Pancreas (tissue), 10 donors: ENCODE measurements around the gene RNF14. TPM values are rescaled to one million over a fixed set of nuclear protein-coding genes. Genes with fewer than 3 reads are reported as not detected.

Experiments used
- ATAC-seq, 4 donors: fragments of 200-7000 bp; cut with Tn5 transposase; one replicate each; pipeline versions ENCODE4 v1.8.0 to v1.9.1; 2020; ENCODE audit warnings: mild to moderate bottlenecking in 4 of 4, moderate library complexity in 4 of 4
- DNase-seq, 6 donors: peaks; one replicate each; pipeline ENCODE4 v3.0.0-alpha.2; 2020
- FAIRE-seq: peaks from 2 replicates; lab custom pipeline; 2012; peaks lifted over from hg19 to GRCh38; lab: Jason Lieb, UNC
- H3K27ac ChIP-seq, 4 donors: fragments of 200-600 bp; sonication (generic); 1 replicate in 3 of 4; 2 replicates in 1 of 4; pipeline versions ENCODE4 v1.5.0 to v1.8.0; 2020
- H3K27me3 ChIP-seq, 4 donors: fragments of 200-600 bp; one replicate each; pipeline ENCODE4 v1.8.0; 2021
- H3K36me3 ChIP-seq, 3 donors: fragments of 200-600 bp; sonication (generic) in 1 of 3; one replicate each; pipeline versions ENCODE4 v1.5.0 to v1.8.0; 2020 to 2021
- H3K4me1 ChIP-seq, 3 donors: fragments of 200-600 bp; one replicate each; pipeline ENCODE4 v1.8.0; 2021
- H3K4me3 ChIP-seq, 4 donors: fragments of 200-600 bp; sonication (generic) in 2 of 4; one replicate each; pipeline versions ENCODE4 v1.5.0 to v1.8.0; 2020 to 2021
- H3K9me3 ChIP-seq, 4 donors: fragments of 200-600 bp; one replicate each; pipeline ENCODE4 v1.8.0; 2021
- CTCF ChIP-seq, 4 donors: fragments of 200-600 bp; sonication (generic) in 3 of 4; IDR thresholded peaks; one replicate each; pipeline versions ENCODE4 v1.5.0 to v1.8.0; 2021; ENCODE audit warnings: antibody characterized with exemption in 4 of 4
- WGBS, 2 donors: extraction: QIAGEN DNeasy Blood & Tissue Kit; methylation state at CpG; one replicate each; pipeline ENCODE4 v1.1.7; 2013; 5-methylcytosine and 5-hydroxymethylcytosine counted together
- intact Hi-C, 3 donors: fragments of 100-400 bp; cut with DNase I; formaldehyde crosslinking; loops; one replicate each; pipeline versions ENCODE4 v1.11.1 to v1.14.2; 2022
- polyA plus RNA-seq, 2 donors: library from polyadenylated mRNA; stranded (reverse); fragments of 200-250 nt; gene quantifications; one replicate each; pipeline ENCODE4 v1.2.3, GENCODE V29; 2013
- total RNA-seq, 6 donors: library from RNA; stranded (reverse); fragmentation: NEBNext Ultra II Directional in 4 of 6; extraction: Animal tissue kit (Norgen Biotek cat#: 25700) in 4 of 6; gene quantifications; one replicate each; pipeline versions ENCODE4 v1.2.1 to v1.2.4, GENCODE V29; 2021 to 2023
- donor health status: healthy with polysubstance abuse.
- donor health status: DM: no; HTN: no; CAD: no; lungs with moderate emphysema.
- donor health status: DM: no; HTN: no; CAD: no.
- donor health status: control.
- donor health status: control.
- donor health status: Bipolar disorder and iron deficiency.
- donor health status: DM: yes; HTN: yes; CAD: no.
- donor health status: DM: no; HTN: no; CAD: no.
- donor health status: DM: no; HTN: no; CAD: no.
- donor health status: DM: yes; HTN: yes; CAD: no.

Gene RNF14
- total and polyA plus RNA-seq, 8 donors = 7.8 to 30.4 (median 19.8) TPM

- H3K27ac ChIP-seq = peak overlapping the region in 1 of 4 donors; percentile 17
- 49 to 62% methylated on average over 6 of the region's 6 CpGs for WGBS, 2 donors
These were observed 28.1 kb upstream of the RNF14 start for GRCh38 chr5:141940695-141941271.

GRCh38 chr5:141941307-141941706, 27.6 kb upstream of the RNF14 start:
- Histone ChIP-seq H3K4me1 (no peaks in the 10 kb centered on the region), H3K36me3 (peaks cover 0 to 29% (median 21%) of the 10 kb centered on the region in 3 donors), H3K27me3 (no peaks in the 10 kb centered on the region), H3K27ac (peak overlapping the region in 2 of 4 donors; percentile 18 to 28), H3K4me3 (no peak overlapping the region), H3K9me3 (no peaks in the 10 kb centered on the region)
- DNase-seq (no peak), FAIRE-seq (no peak), ATAC-seq (peak in 3 of 4 donors; percentile 11 to 50 (median 40))
- 75 to 78% methylated on average over 6 of the region's 6 CpGs for WGBS, 2 donors
- TF ChIP-seq CTCF (IDR thresholded peaks at IDR 0.05) = no peak
- intact Hi-C loops = loop anchor here in 1 of 3 donors (10.0 kb wide), 1 partner anchor 57 kb away; no protein-coding TSS in a partner anchor

More at GRCh38 chr5:141940695-141941271, 28.1 kb upstream of the RNF14 start:
- H3K9me3 ChIP-seq = no peaks in the 10 kb centered on the region
- no peaks in the 10 kb centered on the region for H3K4me1 ChIP-seq
- no peak overlapping the region for H3K4me3 ChIP-seq
- ATAC-seq = peak in 3 of 4 donors; percentile 46 to 81 (median 64)
- H3K36me3 ChIP-seq = peaks cover 0 to 29% (median 24%) of the 10 kb centered on the region in 3 donors
- TF ChIP-seq CTCF (IDR thresholded peaks at IDR 0.05) = no peak
- DNase-seq = no peak
- intact Hi-C loops = loop anchor here in 1 of 3 donors (10.0 kb wide), 1 partner anchor 56 kb away; no protein-coding TSS in a partner anchor
- no peak for FAIRE-seq
- no peaks in the 10 kb centered on the region for H3K27me3 ChIP-seq

- 79 to 90% methylated on average over 6 of the region's 6 CpGs for WGBS, 2 donors
- Histone ChIP-seq H3K27me3 (no peaks in the 10 kb centered on the region), H3K36me3 (peaks cover 0 to 27% (median 16%) of the 10 kb centered on the region in 3 donors), H3K9me3 (no peaks in the 10 kb centered on the region), H3K27ac (peak overlapping the region in 1 of 4 donors; percentile 18), H3K4me3 (no peak overlapping the region), H3K4me1 (no peaks in the 10 kb centered on the region)
- ATAC-seq (no peak), FAIRE-seq (no peak), DNase-seq (no peak)
- TF ChIP-seq CTCF (IDR thresholded peaks at IDR 0.05) = no peak
- intact Hi-C loops = loop anchor here in 1 of 3 donors (10.0 kb wide), 1 partner anchor 57 kb away; no protein-coding TSS in a partner anchor
These were observed 27.1 kb upstream of the RNF14 start for GRCh38 chr5:141941779-141942178.

- no peak for TF ChIP-seq CTCF (IDR thresholded peaks at IDR 0.05)
- 59 to 65% methylated on average over 9 of the region's 9 CpGs for WGBS, 2 donors
- H3K9me3 ChIP-seq = no peaks in the 10 kb centered on the region
- H3K27me3 ChIP-seq = no peaks in the 10 kb centered on the region
- peaks cover 0 to 22% (median 11%) of the 10 kb centered on the region in 3 donors for H3K36me3 ChIP-seq
- FAIRE-seq = no peak
- no peak overlapping the region for H3K4me3 ChIP-seq
- no peak for DNase-seq
- no peak for ATAC-seq
- intact Hi-C loops = loop anchor here in 1 of 3 donors (10.0 kb wide), 1 partner anchor 58 kb away; no protein-coding TSS in a partner anchor
- no peak overlapping the region for H3K27ac ChIP-seq
- H3K4me1 ChIP-seq = no peaks in the 10 kb centered on the region
These were observed 26.6 kb upstream of the RNF14 start for GRCh38 chr5:141942185-141942857.
